GM23338 (cell line): ENCODE data around the gene POFUT2. TPM values are rescaled to one million over a fixed set of nuclear protein-coding genes. Genes with fewer than 3 reads are reported as not detected.

ENCODE experiments used
- ATAC-seq: fragments of 200-7000 bp; cut with Tn5 transposase; 3 replicates; pipeline ENCODE4 v1.9.1; 2020
- DNase-seq: peaks from one replicate; pipeline ENCODE4 v3.0.0-alpha.2; 2015; ENCODE audit warnings: low spot score
- H2AFZ ChIP-seq: fragments of 200-600 bp; sonication (generic); 2 replicates; pipeline ENCODE4 v1.8.0; 2016; ENCODE audit warnings: antibody characterized with exemption, mild to moderate bottlenecking, moderate library complexity
- H3F3A ChIP-seq: fragments of 200-600 bp; sonication (generic); replicated peaks from 2 replicates; pipeline ENCODE4 v1.8.0; 2017; ENCODE audit warnings: antibody characterized with exemption, mixed run types, low read depth
- H3K27ac ChIP-seq: fragments of 200-600 bp; sonication (generic); 2 replicates; pipeline ENCODE4 v1.6.1; 2016; ENCODE audit warnings: low read depth
- H3K27me3 ChIP-seq: fragments of 200-600 bp; sonication (generic); 2 replicates; pipeline ENCODE4 v1.8.0; 2016; ENCODE audit warnings: mild to moderate bottlenecking, mixed run types, moderate library complexity; ENCODE audit not compliant: insufficient read depth
- H3K36me3 ChIP-seq: fragments of 200-600 bp; sonication (generic); 2 replicates; pipeline ENCODE4 v1.8.0; 2016; ENCODE audit warnings: mild to moderate bottlenecking; ENCODE audit not compliant: insufficient read depth
- H3K4me1 ChIP-seq: fragments of 200-600 bp; sonication (generic); 2 replicates; pipeline ENCODE4 v1.8.0; 2016; ENCODE audit warnings: mild to moderate bottlenecking, moderate library complexity; ENCODE audit not compliant: insufficient read depth
- H3K4me2 ChIP-seq: fragments of 200-600 bp; sonication (generic); 2 replicates; pipeline ENCODE4 v1.7.1; 2017; ENCODE audit warnings: mixed run types
- H3K4me3 ChIP-seq: fragments of 200-600 bp; sonication (generic); 2 replicates; pipeline ENCODE4 v1.6.1; 2016; ENCODE audit warnings: mixed run types
- H3K79me2 ChIP-seq: fragments of 200-600 bp; sonication (generic); replicated peaks from 2 replicates; pipeline ENCODE4 v1.8.0; 2017; ENCODE audit warnings: mild to moderate bottlenecking; ENCODE audit not compliant: insufficient read depth
- H3K9me2 ChIP-seq: fragments of 200-600 bp; sonication (generic); 2 replicates; pipeline ENCODE4 v1.8.0; 2017; ENCODE audit not compliant: insufficient read depth
- H4K20me1 ChIP-seq: fragments of 200-600 bp; sonication (generic); replicated peaks from 2 replicates; pipeline ENCODE4 v1.8.0; 2017; ENCODE audit warnings: mild to moderate bottlenecking; ENCODE audit not compliant: insufficient read depth
- H3K27ac Mint-ChIP-seq: 2 replicates; pipeline ENCODE4 v1.8.0; 2020; ENCODE audit warnings: inconsistent platforms, mild to moderate bottlenecking, moderate library complexity, mixed read lengths
- H3K27me3 Mint-ChIP-seq: 3 replicates; pipeline ENCODE4 v1.8.0; 2022; ENCODE audit warnings: low read depth, mild to moderate bottlenecking, moderate library complexity, mixed read lengths, inconsistent platforms; ENCODE audit not compliant: insufficient read depth, poor library complexity
- H3K36me3 Mint-ChIP-seq: 3 replicates; pipeline ENCODE4 v1.8.0; 2021; ENCODE audit warnings: low read depth, mild to moderate bottlenecking, inconsistent platforms, moderate library complexity, mixed read lengths
- H3K4me1 Mint-ChIP-seq: 3 replicates; pipeline ENCODE4 v1.8.0; 2020; ENCODE audit warnings: mild to moderate bottlenecking, inconsistent platforms, mixed read lengths
- H3K4me3 Mint-ChIP-seq: 3 replicates; pipeline ENCODE4 v1.8.0; 2021; ENCODE audit warnings: moderate library complexity, mild to moderate bottlenecking, inconsistent platforms, mixed read lengths
- H3K9me3 Mint-ChIP-seq: 3 replicates; pipeline ENCODE4 v1.8.0; 2020; ENCODE audit warnings: moderate library complexity, mild to moderate bottlenecking, inconsistent platforms, mixed read lengths
- CREB1 ChIP-seq: fragments of 250-450 bp; sonication (Bioruptor Pico); IDR thresholded peaks from 2 replicates; pipeline ENCODE4 v1.5.0; 2020; ENCODE audit warnings: low read depth, mild to moderate bottlenecking, moderate library complexity
- EZH2 ChIP-seq: fragments of 200-600 bp; sonication (generic); IDR thresholded peaks from one replicate; pipeline ENCODE4 v1.8.0; 2017; ENCODE audit warnings: antibody characterized with exemption, mild to moderate bottlenecking, low read depth; ENCODE audit not compliant: unreplicated experiment
- EZH2phosphoT487 ChIP-seq: fragments of 200-600 bp; sonication (generic); IDR thresholded peaks from one replicate; pipeline ENCODE4 v1.8.1; 2018; ENCODE audit warnings: antibody characterized with exemption; ENCODE audit not compliant: unreplicated experiment
- POLR2AphosphoS5 ChIP-seq: IDR thresholded peaks from 2 replicates; pipeline ENCODE4 v1.6.1; 2016; ENCODE audit warnings: antibody characterized with exemption, low read depth
- STAT1 ChIP-seq: IDR thresholded peaks from one replicate; pipeline ENCODE4 v1.6.1; 2016; ENCODE audit warnings: antibody characterized with exemption; ENCODE audit not compliant: unreplicated experiment
- ZNF114 ChIP-seq: fragments of 250-450 bp; sonication (Bioruptor Pico); IDR thresholded peaks from 2 replicates; pipeline ENCODE4 v1.5.0; 2020; ENCODE audit warnings: mild to moderate bottlenecking, moderate library complexity
- polyA plus RNA-seq: library from polyadenylated mRNA; unstranded; fragments of >200 nt; fragmentation: Nextera tagmentation; extraction: Ambion mirVana; gene quantifications from 2 replicates; pipeline ENCODE4 v1.2.1, GENCODE V29; 2016
- total RNA-seq: library from RNA; depleted of rRNA; stranded (reverse); fragments of >200 nt; shearing (Covaris generic); gene quantifications from 2 replicates; pipeline ENCODE4 v1.2.3, GENCODE V29; 2014
- TF ChIP-seq, protein P1 (sequence below), 2 experiments: fragments of 200-600 bp in 1 of 2; sonication (generic) in 1 of 2; conservative IDR thresholded peaks; 2 replicates each; pipeline versions ENCODE4 v1.5.1 to v1.6.1; 2016 to 2017; ENCODE audit warnings: antibody characterized with exemption in 2 of 2, low read depth in 2 of 2, mild to moderate bottlenecking in 2 of 2, moderate library complexity in 1 of 2
- TF ChIP-seq, protein P2 (sequence below): IDR thresholded peaks from one replicate; pipeline ENCODE4 v1.6.1; 2018; ENCODE audit warnings: antibody characterized with exemption; ENCODE audit not compliant: unreplicated experiment
- TF ChIP-seq, protein P3 (sequence below): IDR thresholded peaks from 2 replicates; pipeline ENCODE4 v1.6.1; 2016; ENCODE audit warnings: antibody characterized with exemption

The POFUT2 gene
- total and polyA plus RNA-seq, 2 experiments from 2014 or later: 12.1 to 34.5 TPM

DNA sequence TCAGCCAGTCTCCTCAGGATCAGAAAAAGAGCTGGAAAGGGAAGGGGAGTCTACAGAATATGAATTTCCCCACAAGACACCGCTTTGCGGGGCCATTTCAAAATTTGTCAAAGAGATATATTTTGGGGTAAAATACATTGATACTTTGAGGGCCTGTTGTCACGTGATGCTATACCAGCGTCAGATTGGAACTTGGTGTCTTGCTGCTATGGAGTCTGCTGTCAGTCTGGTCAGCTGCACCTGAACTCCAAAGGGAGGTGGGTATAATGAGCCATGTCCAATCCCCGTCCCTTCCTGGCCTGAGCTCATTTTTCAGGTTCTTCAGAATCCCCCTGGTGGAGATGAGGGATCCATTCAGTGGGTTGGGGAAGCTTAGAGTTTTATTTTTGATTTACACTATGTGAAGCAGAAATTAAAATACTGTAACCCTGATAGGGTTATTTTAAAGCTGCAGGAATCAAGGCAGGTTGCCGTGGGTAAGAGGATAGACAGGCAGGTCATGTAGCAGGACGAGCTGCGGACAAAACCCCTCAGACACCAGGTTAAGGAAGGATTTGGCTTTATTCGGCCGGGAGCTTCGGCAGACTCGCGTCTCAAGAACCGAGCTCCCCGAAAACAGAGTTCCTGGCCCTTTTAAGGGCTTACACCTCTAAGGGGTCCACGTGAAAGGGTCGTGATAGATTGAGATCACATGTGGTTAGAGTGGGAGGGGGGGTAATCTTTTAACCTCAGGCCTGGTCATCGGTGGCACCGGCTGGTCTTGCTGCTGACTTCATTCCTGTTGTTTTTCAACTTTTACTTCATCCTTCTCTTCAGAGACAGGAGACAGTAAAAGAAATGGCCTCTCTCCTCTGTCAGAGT lies 2.2 kb upstream of the POFUT2 start:
- Histone ChIP-seq H3K27ac (no peak overlapping the region), H3K27me3 (no peaks in the 10 kb centered on the region), H3K4me3 (no peak overlapping the region), H4K20me1 (peaks cover 18% of the 10 kb centered on the region), H3K9me2 (no peaks in the 10 kb centered on the region), H2AFZ (no peak overlapping the region), H3K4me2 (no peak overlapping the region), H3K36me3 (peaks cover 9% of the 10 kb centered on the region), H3F3A (peaks cover 8% of the 10 kb centered on the region; the same call in 1 of the 2 replicates), H3K79me2 (peaks cover 25% of the 10 kb centered on the region), H3K4me1 (peaks cover 4% of the 10 kb centered on the region; the same call in 1 of the 2 replicates)
- ATAC-seq: no peak
- TF ChIP-seq, protein P1, sequence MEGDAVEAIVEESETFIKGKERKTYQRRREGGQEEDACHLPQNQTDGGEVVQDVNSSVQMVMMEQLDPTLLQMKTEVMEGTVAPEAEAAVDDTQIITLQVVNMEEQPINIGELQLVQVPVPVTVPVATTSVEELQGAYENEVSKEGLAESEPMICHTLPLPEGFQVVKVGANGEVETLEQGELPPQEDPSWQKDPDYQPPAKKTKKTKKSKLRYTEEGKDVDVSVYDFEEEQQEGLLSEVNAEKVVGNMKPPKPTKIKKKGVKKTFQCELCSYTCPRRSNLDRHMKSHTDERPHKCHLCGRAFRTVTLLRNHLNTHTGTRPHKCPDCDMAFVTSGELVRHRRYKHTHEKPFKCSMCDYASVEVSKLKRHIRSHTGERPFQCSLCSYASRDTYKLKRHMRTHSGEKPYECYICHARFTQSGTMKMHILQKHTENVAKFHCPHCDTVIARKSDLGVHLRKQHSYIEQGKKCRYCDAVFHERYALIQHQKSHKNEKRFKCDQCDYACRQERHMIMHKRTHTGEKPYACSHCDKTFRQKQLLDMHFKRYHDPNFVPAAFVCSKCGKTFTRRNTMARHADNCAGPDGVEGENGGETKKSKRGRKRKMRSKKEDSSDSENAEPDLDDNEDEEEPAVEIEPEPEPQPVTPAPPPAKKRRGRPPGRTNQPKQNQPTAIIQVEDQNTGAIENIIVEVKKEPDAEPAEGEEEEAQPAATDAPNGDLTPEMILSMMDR (conservative IDR thresholded peaks at IDR 0.05; ENCODE audit: low read depth in 2 of 2): peak; percentile 14 to 32; a peak in 3 of 4 replicates
- no peak for TF ChIP-seq EZH2
- Mint-ChIP-seq H3K4me3 (no peak overlapping the region; the same call in 2 of the 3 replicates), H3K27ac (no peak overlapping the region), H3K27me3 (peaks cover 10% of the 10 kb centered on the region), H3K9me3 (no peaks in the 10 kb centered on the region; the same call in 2 of the 3 replicates), H3K4me1 (peaks cover 29% of the 10 kb centered on the region), H3K36me3 (peaks cover 23% of the 10 kb centered on the region)
- DNase-seq: peak; percentile 47

DNA sequence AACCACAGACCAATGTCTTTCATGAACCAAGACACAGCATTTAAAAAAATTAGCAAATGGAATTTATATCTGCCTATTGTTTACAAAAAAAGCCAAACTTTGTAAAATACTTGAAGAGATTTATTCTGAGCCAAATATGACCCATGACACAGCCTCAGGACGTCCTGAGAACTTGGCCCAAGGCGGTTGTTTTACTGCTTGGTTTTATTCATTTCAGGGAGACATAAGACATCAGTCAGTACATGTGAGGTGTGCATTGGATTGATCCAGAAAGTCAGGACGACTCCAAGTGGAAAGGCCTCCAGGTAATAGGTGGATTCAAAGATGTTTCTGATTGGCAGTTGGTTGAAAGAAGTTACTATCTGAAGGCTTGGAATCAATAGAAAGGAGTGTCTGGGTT lies 1.4 kb upstream of the POFUT2 start:
- H3K27me3 ChIP-seq: no peaks in the 10 kb centered on the region
- H4K20me1 ChIP-seq: peaks cover 20% of the 10 kb centered on the region
- H3K4me3 ChIP-seq: peak overlapping the region; percentile 84; the same call in 1 of the 2 replicates
- no peak overlapping the region for H2AFZ ChIP-seq
- no peak for ATAC-seq
- no peaks in the 10 kb centered on the region for H3K9me2 ChIP-seq
- peaks cover 8% of the 10 kb centered on the region; the same call in 1 of the 2 replicates for H3F3A ChIP-seq
- peak overlapping the region; percentile 79 for H3K4me2 ChIP-seq
- TF ChIP-seq ZNF114 (CRISPR knock-in tag): no peak
- peaks cover 22% of the 10 kb centered on the region for H3K4me1 Mint-ChIP-seq
- peaks cover 31% of the 10 kb centered on the region for H3K36me3 Mint-ChIP-seq
- H3K27ac Mint-ChIP-seq: no peak overlapping the region
- H3K4me1 ChIP-seq: peaks cover 4% of the 10 kb centered on the region; the same call in 1 of the 2 replicates
- DNase-seq: no peak
- peak overlapping the region; percentile 81 for H3K4me3 Mint-ChIP-seq
- H3K27ac ChIP-seq: no peak overlapping the region
- H3K36me3 ChIP-seq: peaks cover 12% of the 10 kb centered on the region
- H3K9me3 Mint-ChIP-seq: no peaks in the 10 kb centered on the region; the same call in 2 of the 3 replicates
- peaks cover 9% of the 10 kb centered on the region for H3K27me3 Mint-ChIP-seq
- H3K79me2 ChIP-seq: peaks cover 32% of the 10 kb centered on the region

DNA sequence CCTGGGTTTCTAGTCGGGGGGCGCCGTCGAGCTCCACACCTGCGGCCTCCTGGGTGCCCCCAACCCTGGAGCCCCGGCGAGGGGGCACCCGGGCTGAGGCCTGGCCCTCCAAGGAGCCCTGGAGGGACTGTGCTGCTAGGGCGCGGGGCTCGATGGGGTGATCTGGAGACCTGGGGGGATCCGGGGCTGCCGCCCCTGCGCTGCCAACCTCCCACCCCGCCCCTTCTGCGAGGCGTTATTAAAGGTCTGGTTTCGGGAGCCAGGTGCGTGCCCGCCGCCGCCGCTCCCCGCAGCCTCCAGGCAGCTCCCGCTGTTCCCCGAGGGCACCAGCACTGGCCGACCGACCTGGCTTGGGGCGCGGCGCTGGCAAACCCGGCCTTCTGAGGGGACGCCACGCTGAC lies 746 bp upstream of the POFUT2 start:
- ATAC-seq (peak; percentile 5), DNase-seq (peak; percentile 46)
- Histone ChIP-seq H4K20me1 (peaks cover 20% of the 10 kb centered on the region), H3K4me1 (peaks cover 4% of the 10 kb centered on the region; the same call in 1 of the 2 replicates), H3F3A (peaks cover 8% of the 10 kb centered on the region; the same call in 1 of the 2 replicates), H3K79me2 (peaks cover 34% of the 10 kb centered on the region), H3K4me3 (peak overlapping the region; percentile 84), H2AFZ (no peak overlapping the region), H3K27ac (no peak overlapping the region), H3K36me3 (peaks cover 12% of the 10 kb centered on the region), H3K4me2 (peak overlapping the region; percentile 79), H3K27me3 (no peaks in the 10 kb centered on the region), H3K9me2 (no peaks in the 10 kb centered on the region)
- Mint-ChIP-seq H3K27ac (no peak overlapping the region), H3K4me1 (peaks cover 18% of the 10 kb centered on the region), H3K27me3 (peaks cover 8% of the 10 kb centered on the region), H3K9me3 (no peaks in the 10 kb centered on the region; the same call in 2 of the 3 replicates), H3K4me3 (peak overlapping the region; percentile 81), H3K36me3 (peaks cover 35% of the 10 kb centered on the region)
- TF ChIP-seq CREB1 (no peak), STAT1 (no peak), POLR2AphosphoS5 (no peak), EZH2phosphoT487 (no peak)
- TF ChIP-seq, protein P2, sequence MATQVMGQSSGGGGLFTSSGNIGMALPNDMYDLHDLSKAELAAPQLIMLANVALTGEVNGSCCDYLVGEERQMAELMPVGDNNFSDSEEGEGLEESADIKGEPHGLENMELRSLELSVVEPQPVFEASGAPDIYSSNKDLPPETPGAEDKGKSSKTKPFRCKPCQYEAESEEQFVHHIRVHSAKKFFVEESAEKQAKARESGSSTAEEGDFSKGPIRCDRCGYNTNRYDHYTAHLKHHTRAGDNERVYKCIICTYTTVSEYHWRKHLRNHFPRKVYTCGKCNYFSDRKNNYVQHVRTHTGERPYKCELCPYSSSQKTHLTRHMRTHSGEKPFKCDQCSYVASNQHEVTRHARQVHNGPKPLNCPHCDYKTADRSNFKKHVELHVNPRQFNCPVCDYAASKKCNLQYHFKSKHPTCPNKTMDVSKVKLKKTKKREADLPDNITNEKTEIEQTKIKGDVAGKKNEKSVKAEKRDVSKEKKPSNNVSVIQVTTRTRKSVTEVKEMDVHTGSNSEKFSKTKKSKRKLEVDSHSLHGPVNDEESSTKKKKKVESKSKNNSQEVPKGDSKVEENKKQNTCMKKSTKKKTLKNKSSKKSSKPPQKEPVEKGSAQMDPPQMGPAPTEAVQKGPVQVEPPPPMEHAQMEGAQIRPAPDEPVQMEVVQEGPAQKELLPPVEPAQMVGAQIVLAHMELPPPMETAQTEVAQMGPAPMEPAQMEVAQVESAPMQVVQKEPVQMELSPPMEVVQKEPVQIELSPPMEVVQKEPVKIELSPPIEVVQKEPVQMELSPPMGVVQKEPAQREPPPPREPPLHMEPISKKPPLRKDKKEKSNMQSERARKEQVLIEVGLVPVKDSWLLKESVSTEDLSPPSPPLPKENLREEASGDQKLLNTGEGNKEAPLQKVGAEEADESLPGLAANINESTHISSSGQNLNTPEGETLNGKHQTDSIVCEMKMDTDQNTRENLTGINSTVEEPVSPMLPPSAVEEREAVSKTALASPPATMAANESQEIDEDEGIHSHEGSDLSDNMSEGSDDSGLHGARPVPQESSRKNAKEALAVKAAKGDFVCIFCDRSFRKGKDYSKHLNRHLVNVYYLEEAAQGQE: no peak
- TF ChIP-seq, protein P3, sequence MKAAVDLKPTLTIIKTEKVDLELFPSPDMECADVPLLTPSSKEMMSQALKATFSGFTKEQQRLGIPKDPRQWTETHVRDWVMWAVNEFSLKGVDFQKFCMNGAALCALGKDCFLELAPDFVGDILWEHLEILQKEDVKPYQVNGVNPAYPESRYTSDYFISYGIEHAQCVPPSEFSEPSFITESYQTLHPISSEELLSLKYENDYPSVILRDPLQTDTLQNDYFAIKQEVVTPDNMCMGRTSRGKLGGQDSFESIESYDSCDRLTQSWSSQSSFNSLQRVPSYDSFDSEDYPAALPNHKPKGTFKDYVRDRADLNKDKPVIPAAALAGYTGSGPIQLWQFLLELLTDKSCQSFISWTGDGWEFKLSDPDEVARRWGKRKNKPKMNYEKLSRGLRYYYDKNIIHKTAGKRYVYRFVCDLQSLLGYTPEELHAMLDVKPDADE: no peak
